ENCODE data around the gene ZNF552.

GRCh38 chr19:57771417-57771816, 43.3 kb downstream of the ZNF552 start:
- no peak for TF ChIP-seq POLR2A (IDR thresholded peaks at IDR 0.05)
- TF ChIP-seq CTCF (IDR thresholded peaks at IDR 0.05) = no peak

Measured in heart left ventricle (tissue), 13 donors.